ENCODE data around the gene ZNF888. TPM values are rescaled to one million over a fixed set of nuclear protein-coding genes. Genes with fewer than 3 reads are reported as not detected.
"Not testable (repeated sequence)": the region's sequence is repeated elsewhere in the genome, so short reads cannot be mapped to it uniquely, and the experiment has no call there.

Gene ZNF888
- total and polyA plus RNA-seq, 7 experiments from 2014 or later = 1.3 to 7.2 (median 4.1) TPM

DNA sequence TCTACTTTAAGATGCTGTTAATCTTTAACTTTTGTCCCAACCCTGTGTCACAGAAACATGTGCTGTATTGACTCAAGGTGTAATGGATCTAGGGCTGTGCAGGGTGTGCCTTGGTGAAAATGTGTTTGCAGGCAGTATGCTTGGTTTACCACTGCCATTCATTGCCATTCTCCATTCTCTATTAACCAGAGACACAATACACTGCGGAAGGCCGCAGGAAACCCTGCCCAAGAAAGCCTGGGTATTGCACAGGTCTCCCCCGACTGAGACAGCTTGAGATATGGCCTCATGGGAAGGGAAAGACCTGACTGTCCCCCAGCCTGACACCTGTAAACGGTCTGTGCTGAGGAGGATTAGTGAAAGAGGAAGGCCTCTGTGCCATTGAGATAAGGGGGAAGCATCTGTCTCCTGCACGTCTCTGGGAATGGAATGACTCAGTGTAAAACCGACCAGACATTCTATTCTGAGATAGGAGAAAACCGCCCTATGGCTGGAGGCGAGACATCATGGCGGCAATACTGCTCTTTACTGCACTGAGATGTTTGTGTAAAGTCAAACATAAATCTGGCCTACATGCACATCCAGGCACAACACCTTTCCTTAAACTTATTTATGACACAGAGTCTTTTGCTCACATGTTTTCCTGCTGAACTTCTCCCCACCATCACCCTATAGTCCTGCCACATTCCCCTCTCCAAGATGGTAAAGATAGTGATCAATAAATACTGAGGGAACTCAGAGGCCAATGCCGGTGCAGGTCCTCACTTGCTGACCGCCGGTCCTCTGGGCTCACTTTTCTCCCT is 13.1 kb upstream of the ZNF888 start:
- peaks cover 8 to 69% (median 48%) of the 10 kb centered on the region in 5 donors for H3K36me3 Mint-ChIP-seq
- no peak overlapping the region for H3K4me3 ChIP-seq (ENCODE audit: low read length)
- H3K27ac Mint-ChIP-seq = peak overlapping the region in 3 of 9 donors; percentile 6 to 26 (median 16)
- no peak overlapping the region for H3K4me3 Mint-ChIP-seq
- CTCF ChIA-PET = no interaction called here
- H3K27ac ChIP-seq (ENCODE audit: low read depth, low read length) = no peak overlapping the region
- H3K27me3 ChIP-seq (ENCODE audit: control insufficient read depth in 2 of 2, insufficient read depth in 2 of 2, low read length in 2 of 2) = no peaks in the 10 kb centered on the region
- H3K27me3 Mint-ChIP-seq = no peaks in the 10 kb centered on the region
- ATAC-seq = no peak
- POLR2A ChIA-PET = no interaction called here
- intact Hi-C loops (cut with micrococcal nuclease) = no loop called here
- H3K9me3 ChIP-seq (ENCODE audit: control insufficient read depth in 2 of 3, low read length in 3 of 3) = peaks cover 0 to 53% (median 0%) of the 10 kb centered on the region in 3 experiments
- H3K4me1 ChIP-seq (ENCODE audit: control insufficient read depth in 2 of 2, insufficient read depth in 2 of 2, low read length in 2 of 2) = no peaks in the 10 kb centered on the region
- DNase-seq = no peak
- H3K36me3 ChIP-seq (ENCODE audit: control insufficient read depth in 2 of 3, insufficient read depth in 3 of 3, low read length in 3 of 3) = peaks cover 0 to 27% (median 0%) of the 10 kb centered on the region in 3 experiments
- H3K4me1 Mint-ChIP-seq = peaks cover 4 to 27% (median 11%) of the 10 kb centered on the region in 7 donors
- peaks cover 2 to 87% (median 43%) of the 10 kb centered on the region in 11 donors for H3K9me3 Mint-ChIP-seq

DNA sequence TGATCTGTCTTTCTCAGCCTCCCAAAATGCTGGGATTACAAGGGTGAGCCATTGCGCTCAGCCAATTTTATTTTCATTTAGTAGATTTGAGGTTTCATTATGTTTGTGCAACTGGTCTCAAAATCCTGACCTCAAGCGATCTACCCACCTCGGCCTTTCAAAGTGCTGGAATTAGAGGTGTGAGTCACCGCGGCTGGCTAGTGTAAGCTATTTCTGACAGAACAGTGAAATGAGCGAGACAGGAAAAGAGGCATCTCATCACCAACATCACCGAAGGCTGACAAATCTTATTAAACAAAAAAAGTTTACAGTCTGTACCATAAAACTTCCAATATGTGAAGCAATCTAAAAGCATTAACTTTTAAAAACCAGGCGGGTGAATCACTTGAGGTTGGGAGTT is 12.2 kb upstream of the ZNF888 start:
- DNase-seq (no peak), ATAC-seq (no peak)
- Mint-ChIP-seq H3K27me3 (no peaks in the 10 kb centered on the region), H3K4me3 (no peak overlapping the region), H3K9me3 (peaks cover 3 to 87% (median 44%) of the 10 kb centered on the region in 11 donors), H3K4me1 (peaks cover 0 to 24% (median 7%) of the 10 kb centered on the region in 7 donors), H3K27ac (no peak overlapping the region), H3K36me3 (peaks cover 8 to 67% (median 47%) of the 10 kb centered on the region in 5 donors)
- intact Hi-C loops (cut with micrococcal nuclease) = no loop called here
- Histone ChIP-seq H3K36me3 (ENCODE audit: control insufficient read depth in 2 of 3, insufficient read depth in 3 of 3, low read length in 3 of 3) (peaks cover 0 to 27% (median 0%) of the 10 kb centered on the region in 3 experiments), H3K9me3 (ENCODE audit: control insufficient read depth in 2 of 3, low read length in 3 of 3) (peaks cover 0 to 53% (median 0%) of the 10 kb centered on the region in 3 experiments), H3K4me1 (ENCODE audit: control insufficient read depth in 2 of 2, insufficient read depth in 2 of 2, low read length in 2 of 2) (no peaks in the 10 kb centered on the region), H3K27me3 (ENCODE audit: control insufficient read depth in 2 of 2, insufficient read depth in 2 of 2, low read length in 2 of 2) (no peaks in the 10 kb centered on the region), H3K27ac (ENCODE audit: low read depth, low read length) (no peak overlapping the region), H3K4me3 (ENCODE audit: low read length) (no peak overlapping the region)
- ChIA-PET POLR2A (no interaction called here), CTCF (no interaction called here)

DNA sequence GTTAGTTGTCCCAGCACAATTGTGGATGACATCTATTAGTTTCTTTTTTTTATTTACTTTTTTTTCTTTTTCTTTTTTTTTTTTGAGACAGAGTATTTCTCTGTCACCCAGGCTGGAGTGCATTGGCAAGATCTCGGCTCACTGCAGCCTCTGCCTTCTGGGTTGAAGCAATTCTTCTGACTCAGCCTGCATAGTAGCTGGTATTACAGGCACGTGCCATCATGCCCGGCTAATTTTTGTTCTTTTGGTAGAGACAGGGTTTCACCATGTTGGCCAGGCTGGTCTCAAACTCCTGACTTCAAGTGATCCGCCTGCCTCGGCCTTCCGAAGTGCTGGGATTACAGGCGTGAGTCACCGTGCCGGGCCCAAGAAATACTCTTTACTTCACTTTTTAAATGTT is 1.4 kb upstream of the ZNF888 start:
- H3K4me3 ChIP-seq (ENCODE audit: low read length); CTCF ChIA-PET; H3K27me3 ChIP-seq (ENCODE audit: control insufficient read depth in 2 of 2, insufficient read depth in 2 of 2, low read length in 2 of 2); DNase-seq; H3K9me3 ChIP-seq (ENCODE audit: control insufficient read depth in 2 of 3, low read length in 3 of 3); H3K4me1 ChIP-seq (ENCODE audit: control insufficient read depth in 2 of 2, insufficient read depth in 2 of 2, low read length in 2 of 2); H3K27ac ChIP-seq (ENCODE audit: low read depth, low read length); ATAC-seq: not testable (repeated sequence)
- Mint-ChIP-seq H3K9me3 (peaks cover 0 to 61% (median 12%) of the 10 kb centered on the region in 11 donors), H3K27me3 (peaks cover 0 to 11% (median 6%) of the 10 kb centered on the region in 5 donors), H3K4me3 (peak overlapping the region in 4 of 10 donors; percentile 16 to 51 (median 32)), H3K36me3 (peaks cover 10 to 35% (median 26%) of the 10 kb centered on the region in 5 donors), H3K4me1 (peaks cover 11 to 37% (median 24%) of the 10 kb centered on the region in 7 donors), H3K27ac (peak overlapping the region in 1 of 9 donors; percentile 17)
- peaks cover 0 to 14% (median 0%) of the 10 kb centered on the region in 3 experiments for H3K36me3 ChIP-seq (ENCODE audit: control insufficient read depth in 2 of 3, insufficient read depth in 3 of 3, low read length in 3 of 3)
- intact Hi-C loops (cut with micrococcal nuclease) = loop anchor here in 1 of 2 donors (5.0 kb wide), 2 partner anchors 67 to 137 kb away; partner anchors contain the start of genes ZNF468 and ZNF600
- POLR2A ChIA-PET = interaction anchor here (0.6 kb wide), 2 partner anchors 71 to 75 kb away, joined by 3 to 4 read pairs; no protein-coding TSS in a partner anchor

DNA sequence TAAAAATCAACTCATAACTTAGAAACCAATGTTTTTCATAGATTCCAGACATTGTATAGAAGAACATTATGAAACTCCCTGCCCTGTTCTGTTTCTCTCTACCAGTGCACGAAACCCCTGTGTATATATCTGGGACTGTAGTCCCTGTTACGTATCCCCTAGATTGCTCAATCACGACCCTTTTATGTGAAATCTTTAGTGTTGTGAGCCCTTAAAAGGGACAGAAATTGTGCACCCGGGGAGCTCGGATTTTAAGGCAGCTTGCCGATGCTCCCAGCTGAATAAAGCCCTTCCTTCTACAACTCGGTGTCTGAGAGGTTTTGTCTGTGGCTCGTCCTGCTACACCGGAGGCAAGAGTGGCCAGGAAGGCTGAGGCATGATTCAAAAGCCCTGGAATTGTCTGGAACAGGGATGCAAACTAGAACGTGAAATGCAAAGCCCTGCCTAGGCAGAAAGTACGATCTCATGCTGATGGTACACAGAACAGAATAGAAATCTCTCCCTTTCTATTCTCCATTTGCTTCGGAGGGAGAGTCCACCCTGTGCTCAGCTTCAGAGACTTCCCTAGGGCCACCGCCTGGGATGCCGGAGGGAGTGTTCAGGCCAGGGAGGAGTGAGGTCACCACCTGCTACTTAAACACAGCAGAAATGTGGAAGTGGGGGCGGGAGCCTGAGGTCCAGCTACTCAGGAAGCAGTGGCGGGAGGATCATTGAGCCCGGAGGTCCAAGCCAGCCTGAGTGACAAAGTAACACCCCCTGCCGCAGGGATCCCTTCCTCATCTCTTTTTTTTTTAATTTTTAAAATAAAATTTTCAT is 758 bp upstream of the ZNF888 start:
- ChIA-PET CTCF (no interaction called here), POLR2A (interaction anchor here (0.6 kb wide), 3 partner anchors 71 to 95 kb away, joined by 3 to 4 read pairs (median 3); no protein-coding TSS in a partner anchor)
- no peaks in the 10 kb centered on the region for H3K27me3 ChIP-seq (ENCODE audit: control insufficient read depth in 2 of 2, insufficient read depth in 2 of 2, low read length in 2 of 2)
- intact Hi-C loops (cut with micrococcal nuclease) = loop anchor here (2.0 to 5.0 kb wide), 6 partner anchors 19 to 137 kb away; partner anchors contain the start of genes ZNF320 (in 2 of the 2), ZNF816 (in 2 of the 2), ZNF468 (in 1 of the 2) and ZNF600 (in 1 of the 2)
- Mint-ChIP-seq H3K27me3 (peaks cover 0 to 11% (median 6%) of the 10 kb centered on the region in 5 donors), H3K4me3 (peak overlapping the region; percentile 80 to 94 (median 92)), H3K27ac (peak overlapping the region in 7 of 9 donors; percentile 23 to 93 (median 91)), H3K9me3 (peaks cover 0 to 54% (median 9%) of the 10 kb centered on the region in 11 donors), H3K36me3 (peaks cover 7 to 29% (median 19%) of the 10 kb centered on the region in 5 donors), H3K4me1 (peaks cover 11 to 37% (median 24%) of the 10 kb centered on the region in 7 donors)
- no peaks in the 10 kb centered on the region for H3K4me1 ChIP-seq (ENCODE audit: control insufficient read depth in 2 of 2, insufficient read depth in 2 of 2, low read length in 2 of 2)
- H3K36me3 ChIP-seq (ENCODE audit: control insufficient read depth in 2 of 3, insufficient read depth in 3 of 3, low read length in 3 of 3) = peaks cover 0 to 7% (median 0%) of the 10 kb centered on the region in 3 experiments
- no peak for DNase-seq
- H3K9me3 ChIP-seq (ENCODE audit: control insufficient read depth in 2 of 3, low read length in 3 of 3) = peaks cover 0 to 5% (median 0%) of the 10 kb centered on the region in 3 experiments
- ATAC-seq = peak; percentile 3
- peak overlapping the region; percentile 49 for H3K4me3 ChIP-seq (ENCODE audit: low read length)
- H3K27ac ChIP-seq (ENCODE audit: low read depth, low read length) = peak overlapping the region; percentile 77

DNA sequence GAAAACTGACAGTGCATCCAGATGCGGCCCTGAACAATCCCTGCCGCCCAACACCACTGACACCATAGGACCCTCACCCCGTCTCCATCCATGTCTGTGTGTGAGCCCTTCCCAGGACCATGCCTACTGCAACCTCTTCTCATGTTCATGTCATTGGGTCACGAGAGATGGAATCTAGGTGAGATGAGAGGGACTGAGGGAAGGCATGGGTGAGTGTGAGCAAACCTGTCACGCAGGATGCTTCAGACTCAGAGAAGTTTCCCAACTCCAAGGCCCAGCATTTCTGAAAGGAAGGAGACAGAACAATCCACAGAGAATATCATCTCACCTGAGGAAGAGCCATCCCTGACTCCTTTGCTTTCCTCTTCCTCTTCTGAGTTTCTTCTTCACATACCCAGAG is 5.7 kb downstream of the ZNF888 start:
- H3K27ac Mint-ChIP-seq = no peak overlapping the region
- intact Hi-C loops (cut with micrococcal nuclease) = no loop called here
- Histone ChIP-seq H3K4me3 (ENCODE audit: low read length) (no peak overlapping the region), H3K27ac (ENCODE audit: low read depth, low read length) (no peak overlapping the region), H3K27me3 (ENCODE audit: control insufficient read depth in 2 of 2, insufficient read depth in 2 of 2, low read length in 2 of 2) (no peaks in the 10 kb centered on the region), H3K4me1 (ENCODE audit: control insufficient read depth in 2 of 2, insufficient read depth in 2 of 2, low read length in 2 of 2) (no peaks in the 10 kb centered on the region), H3K9me3 (ENCODE audit: control insufficient read depth in 2 of 3, low read length in 3 of 3) (no peaks in the 10 kb centered on the region), H3K36me3 (ENCODE audit: control insufficient read depth in 2 of 3, insufficient read depth in 3 of 3, low read length in 3 of 3) (peaks cover 0 to 30% (median 4%) of the 10 kb centered on the region in 3 experiments)
- no peak overlapping the region for H3K4me3 Mint-ChIP-seq
- peaks cover 0 to 63% (median 10%) of the 10 kb centered on the region in 11 donors for H3K9me3 Mint-ChIP-seq
- peaks cover 0 to 10% (median 6%) of the 10 kb centered on the region in 5 donors for H3K27me3 Mint-ChIP-seq
- POLR2A ChIA-PET = no interaction called here
- CTCF ChIA-PET = no interaction called here
- H3K36me3 Mint-ChIP-seq = peaks cover 19 to 60% (median 50%) of the 10 kb centered on the region in 5 donors
- ATAC-seq (no peak), DNase-seq (no peak)
- peaks cover 5 to 18% (median 15%) of the 10 kb centered on the region in 7 donors for H3K4me1 Mint-ChIP-seq

DNA sequence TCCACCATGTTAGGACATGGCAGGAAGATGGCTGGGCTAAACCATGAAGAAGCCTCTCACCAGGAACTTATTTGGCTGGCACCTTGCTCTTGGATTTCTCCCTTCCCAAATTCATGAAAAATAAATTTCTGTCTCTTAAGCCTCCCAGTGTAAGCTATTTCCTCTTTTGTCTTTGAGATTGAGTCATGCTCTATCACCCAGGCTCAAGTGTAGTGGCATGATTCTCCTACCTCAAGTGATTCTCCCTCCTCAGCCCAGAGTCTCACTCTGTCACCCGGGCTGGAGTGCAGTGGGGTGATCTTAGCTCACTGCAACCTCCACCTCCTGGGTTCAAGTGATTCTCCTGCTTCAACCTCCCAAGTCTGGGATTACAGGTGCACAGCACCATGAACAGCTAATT is 12.6 kb downstream of the ZNF888 start:
- CTCF ChIA-PET = no interaction called here
- peaks cover 13 to 87% (median 45%) of the 10 kb centered on the region in 11 donors for H3K9me3 Mint-ChIP-seq

More for the DNA sequence above, 12.6 kb downstream of the ZNF888 start:
- peaks cover 0 to 24% (median 0%) of the 10 kb centered on the region in 3 experiments for H3K9me3 ChIP-seq (ENCODE audit: control insufficient read depth in 2 of 3, low read length in 3 of 3)
- H3K27me3 Mint-ChIP-seq = no peaks in the 10 kb centered on the region
- peaks cover 0 to 24% (median 3%) of the 10 kb centered on the region in 3 experiments for H3K36me3 ChIP-seq (ENCODE audit: control insufficient read depth in 2 of 3, insufficient read depth in 3 of 3, low read length in 3 of 3)
- intact Hi-C loops (cut with micrococcal nuclease) = no loop called here
- no peak overlapping the region for H3K27ac ChIP-seq (ENCODE audit: low read depth, low read length)
- no peak overlapping the region for H3K27ac Mint-ChIP-seq
- POLR2A ChIA-PET = no interaction called here
- H3K4me3 Mint-ChIP-seq = no peak overlapping the region
- no peaks in the 10 kb centered on the region for H3K27me3 ChIP-seq (ENCODE audit: control insufficient read depth in 2 of 2, insufficient read depth in 2 of 2, low read length in 2 of 2)
- H3K36me3 Mint-ChIP-seq = peaks cover 36 to 77% (median 68%) of the 10 kb centered on the region in 5 donors
- H3K4me1 Mint-ChIP-seq = no peaks in the 10 kb centered on the region
- H3K4me1 ChIP-seq (ENCODE audit: control insufficient read depth in 2 of 2, insufficient read depth in 2 of 2, low read length in 2 of 2) = no peaks in the 10 kb centered on the region
- no peak overlapping the region for H3K4me3 ChIP-seq (ENCODE audit: low read length)
- ATAC-seq (no peak), DNase-seq (no peak)
